Common myeloid progenitor, CD34-positive (primary cell): ENCODE measurements around the gene DUSP22.

Source experiments
- CTCF ChIA-PET: fragments of 350-600 bp; sonication (Branson Sonifier 250); formaldehyde crosslinking; loops from one replicate; lab custom pipeline; 2021; ENCODE audit warnings: antibody characterized with exemption; lab: Charles Lee
- POLR2A ChIA-PET: fragments of 350-600 bp; sonication (Branson Sonifier 250); formaldehyde crosslinking; loops from one replicate; lab custom pipeline; 2021; ENCODE audit warnings: antibody characterized with exemption; lab: Charles Lee
- DNase-seq, 3 donors: peaks; one replicate each; pipeline versions ENCODE4 v3.0.0 to v3.0.0-alpha.2; 2013
- H3K27ac ChIP-seq, 2 experiments: 1 replicate in 1 of 2; 2 replicates in 1 of 2; pipeline ENCODE4 v1.7.0; 2013; ENCODE audit warnings: inconsistent platforms in 2 of 2, low read length in 2 of 2, mild to moderate bottlenecking in 2 of 2, low read depth in 1 of 2, moderate library complexity in 1 of 2; ENCODE audit not compliant: severe bottlenecking in 2 of 2, insufficient read depth in 1 of 2, poor library complexity in 1 of 2
- H3K27me3 ChIP-seq, 5 experiments: replicated peaks in 2 of 5; 1 replicate in 3 of 5; 2 replicates in 2 of 5; pipeline versions ENCODE4 v1.6.1 to v1.7.0; 2013; ENCODE audit warnings: low read length in 4 of 5, mild to moderate bottlenecking in 2 of 5, moderate library complexity in 2 of 5, inconsistent platforms in 1 of 5; ENCODE audit not compliant: insufficient read depth in 5 of 5, control insufficient read depth in 4 of 5
- H3K36me3 ChIP-seq, 4 experiments: 1 replicate in 2 of 4; 2 replicates in 2 of 4; pipeline versions ENCODE4 v1.6.1 to v1.7.0; 2013; ENCODE audit warnings: low read length in 3 of 4, control low read depth in 1 of 4, mild to moderate bottlenecking in 1 of 4; ENCODE audit not compliant: control insufficient read depth in 4 of 4, insufficient read depth in 4 of 4
- H3K4me1 ChIP-seq, 4 experiments: 1 replicate in 3 of 4; 2 replicates in 1 of 4; pipeline versions ENCODE4 v1.6.1 to v1.7.1; 2013; ENCODE audit warnings: low read length in 3 of 4, mild to moderate bottlenecking in 3 of 4, control low read depth in 1 of 4, inconsistent platforms in 1 of 4, moderate library complexity in 1 of 4; ENCODE audit not compliant: control insufficient read depth in 4 of 4, insufficient read depth in 4 of 4; ENCODE audit errors: control extremely low read depth in 1 of 4
- H3K4me3 ChIP-seq, 7 experiments: 1 replicate in 4 of 7; 2 replicates in 3 of 7; pipeline versions ENCODE4 v1.5.1 to v1.7.0; 2013; ENCODE audit warnings: mild to moderate bottlenecking in 7 of 7, low read length in 6 of 7, moderate library complexity in 6 of 7, inconsistent platforms in 2 of 7, low read depth in 2 of 7, control low read depth in 1 of 7; ENCODE audit not compliant: insufficient read depth in 4 of 7, control insufficient read depth in 1 of 7; ENCODE audit errors: extremely low read depth in 1 of 7
- H3K9me3 ChIP-seq, 5 experiments: 1 replicate in 4 of 5; 2 replicates in 1 of 5; pipeline versions ENCODE4 v1.6.1 to v1.7.1; 2013; ENCODE audit warnings: low read length in 4 of 5, mild to moderate bottlenecking in 2 of 5, inconsistent platforms in 1 of 5, low read depth in 1 of 5, moderate library complexity in 1 of 5; ENCODE audit not compliant: control insufficient read depth in 4 of 5, insufficient read depth in 2 of 5; ENCODE audit errors: control extremely low read depth in 1 of 5
- WGBS: methylation state at CpG from one replicate; pipeline ENCODE4 v1.1.5; 2013; ENCODE audit not compliant: insufficient coverage; 5-methylcytosine and 5-hydroxymethylcytosine counted together

DUSP22 gene

DNA sequence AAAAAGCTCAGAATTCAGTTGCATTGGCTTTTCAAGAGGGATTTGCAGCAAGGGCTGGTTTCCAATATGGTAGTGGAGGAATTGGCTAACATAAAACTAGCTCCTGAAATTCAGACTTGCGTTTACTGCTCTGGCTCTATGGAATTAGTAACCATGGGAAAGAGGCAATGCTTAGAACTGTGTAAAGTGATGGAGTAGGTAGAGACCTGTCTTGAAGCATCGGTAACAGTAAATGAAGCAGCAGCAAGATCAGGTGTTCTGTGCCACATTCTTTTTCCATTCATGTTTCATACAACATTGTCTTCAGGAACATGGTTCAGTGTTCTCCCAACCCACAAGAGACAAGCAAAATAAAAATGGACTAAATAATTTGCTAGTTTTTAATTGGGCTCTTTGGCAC, 105.8 kb downstream of the DUSP22 start:
- H3K27me3 ChIP-seq, result peaks cover 0 to 66% (median 32%) of the 10 kb centered on the region in 5 experiments

GRCh38 chr6:398558-399078, 106.3 kb downstream of the DUSP22 start:
- WGBS, result 94% methylated on average over 10 of the region's 13 CpGs
- CTCF ChIA-PET, result interaction anchor here (1.1 to 1.3 kb wide), 2 partner anchors 8 to 13 kb away, joined by 3 read pairs; no protein-coding TSS in a partner anchor
- Histone ChIP-seq H3K36me3 (no peaks in the 10 kb centered on the region), H3K4me1 (peaks cover 0 to 6% (median 4%) of the 10 kb centered on the region in 4 experiments), H3K9me3 (peaks cover 0 to 1% (median 0%) of the 10 kb centered on the region in 5 experiments), H3K27ac (no peak overlapping the region), H3K4me3 (no peak overlapping the region), H3K27me3 (peaks cover 0 to 60% (median 32%) of the 10 kb centered on the region in 5 experiments)
- POLR2A ChIA-PET, result interaction anchor here (0.5 kb wide), 1 partner anchor 24 kb away, joined by 4 read pairs; no protein-coding TSS in a partner anchor
- no peak for DNase-seq

More for the DNA sequence above, 105.8 kb downstream of the DUSP22 start:
- Histone ChIP-seq H3K9me3 (no peaks in the 10 kb centered on the region), H3K36me3 (no peaks in the 10 kb centered on the region), H3K4me3 (no peak overlapping the region), H3K27ac (no peak overlapping the region), H3K4me1 (peaks cover 0 to 11% (median 10%) of the 10 kb centered on the region in 4 experiments)
- 100% methylated on average over 1 of the region's 2 CpGs for WGBS
- no peak for DNase-seq
- ChIA-PET CTCF (interaction anchor here (1.1 to 1.3 kb wide), 2 partner anchors 8 to 13 kb away, joined by 3 read pairs; no protein-coding TSS in a partner anchor), POLR2A (no interaction called here)

DNA sequence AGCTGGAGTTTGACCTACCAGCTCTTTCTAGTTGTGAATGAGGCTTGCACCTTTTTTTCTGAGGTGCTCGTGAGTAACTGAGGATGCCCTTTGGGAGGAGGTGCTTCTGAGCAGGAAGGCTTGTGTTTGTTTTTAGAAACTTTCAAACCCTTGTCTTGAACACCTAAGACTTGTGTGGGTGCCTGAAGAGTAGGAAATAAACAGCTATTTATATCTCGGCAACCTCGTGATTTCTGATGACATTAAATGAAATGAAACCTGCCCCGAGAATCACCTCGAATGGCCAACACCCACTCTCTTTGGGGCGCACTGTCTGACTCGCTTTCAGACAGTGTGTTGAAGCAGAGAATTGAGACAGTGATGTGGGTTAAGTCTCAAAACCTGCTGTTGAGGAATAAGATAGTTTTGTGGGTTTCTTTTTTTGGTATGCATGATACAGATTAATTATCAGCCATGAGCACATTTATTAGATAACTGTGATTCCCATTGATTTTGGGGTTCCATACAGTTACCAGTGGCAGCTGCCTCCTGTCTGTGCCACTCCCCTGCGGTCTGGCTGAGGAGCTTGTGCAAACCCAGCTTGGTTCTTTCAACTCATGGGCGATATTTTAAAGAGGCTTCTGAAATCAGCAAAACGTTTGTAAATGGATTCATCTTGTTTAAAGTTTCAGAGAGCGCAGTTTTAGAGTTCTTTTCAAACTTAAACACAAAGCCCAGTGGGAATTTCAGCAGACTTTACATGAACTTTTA, 107.7 kb downstream of the DUSP22 start:
- H3K27me3 ChIP-seq, result peaks cover 0 to 51% (median 22%) of the 10 kb centered on the region in 5 experiments
- no peak overlapping the region for H3K27ac ChIP-seq
- ChIA-PET POLR2A (no interaction called here), CTCF (no interaction called here)
- no peaks in the 10 kb centered on the region for H3K4me1 ChIP-seq
- no peak overlapping the region for H3K4me3 ChIP-seq
- no peaks in the 10 kb centered on the region for H3K36me3 ChIP-seq
- DNase-seq, result no peak
- H3K9me3 ChIP-seq, result peaks cover 0 to 11% (median 0%) of the 10 kb centered on the region in 5 experiments
- WGBS, result 90% methylated on average over 9 of the region's 11 CpGs

- no peaks in the 10 kb centered on the region for H3K4me1 ChIP-seq
- no peak overlapping the region for H3K4me3 ChIP-seq
- WGBS, result 80% methylated on average over 3 of the region's 6 CpGs
- no peak for DNase-seq
- ChIA-PET CTCF (no interaction called here), POLR2A (no interaction called here)
- H3K27ac ChIP-seq, result no peak overlapping the region
- H3K36me3 ChIP-seq, result no peaks in the 10 kb centered on the region
- H3K9me3 ChIP-seq, result peaks cover 0 to 13% (median 0%) of the 10 kb centered on the region in 5 experiments
- H3K27me3 ChIP-seq, result peaks cover 0 to 42% (median 19%) of the 10 kb centered on the region in 5 experiments
Measured at GRCh38 chr6:400815-401214, 108.5 kb downstream of the DUSP22 start.
